ENCODE data around the gene HSP90B1.
A peak's percentile ranks its signal among the peaks of the same experiment; 100 is the strongest.

HSP90B1 gene
- total RNA-seq, result 489 to 510 reads per million in 2 donors

GRCh38 chr12:103930034-103930786 lies at the start of gene HSP90B1:
TSS of gene HSP90B1 (plus strand) at chr12:103930410. CDS start at chr12:103930516, 106 bp downstream.
- DNase-seq, result peak; percentile 97 to 100 (median 99)

DNA sequence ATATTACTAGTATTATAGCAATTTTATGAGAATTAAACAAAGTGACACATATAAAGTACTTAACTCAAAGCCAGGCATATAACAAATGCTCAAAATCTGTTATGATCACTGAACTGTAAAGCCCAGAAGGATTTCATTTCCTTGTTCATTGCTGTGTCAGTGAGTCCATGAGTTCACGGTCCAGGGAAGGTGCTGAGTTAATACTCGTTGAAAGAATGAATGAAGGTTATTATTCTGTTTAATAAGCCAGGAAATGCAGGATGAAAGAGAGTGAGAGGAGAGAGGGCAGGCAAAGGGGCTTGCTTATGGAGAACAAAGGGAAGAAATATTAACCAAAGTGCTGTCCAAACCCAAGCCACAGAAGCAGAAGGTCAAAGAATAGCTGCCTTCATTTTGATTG lies 48.9 kb upstream of the HSP90B1 start:
- DNase-seq, result no peak

GRCh38 chr12:103882861-103883596 lies 47.2 kb upstream of the HSP90B1 start:
- DNase-seq, result peak in 1 of 5 experiments; percentile 39

GRCh38 chr12:103883908-103884307 lies 46.3 kb upstream of the HSP90B1 start:
- DNase-seq, result no peak

GRCh38 chr12:103884316-103884715 lies 45.9 kb upstream of the HSP90B1 start:
- peak in 2 of 5 experiments; percentile 11 to 74 for DNase-seq

DNA sequence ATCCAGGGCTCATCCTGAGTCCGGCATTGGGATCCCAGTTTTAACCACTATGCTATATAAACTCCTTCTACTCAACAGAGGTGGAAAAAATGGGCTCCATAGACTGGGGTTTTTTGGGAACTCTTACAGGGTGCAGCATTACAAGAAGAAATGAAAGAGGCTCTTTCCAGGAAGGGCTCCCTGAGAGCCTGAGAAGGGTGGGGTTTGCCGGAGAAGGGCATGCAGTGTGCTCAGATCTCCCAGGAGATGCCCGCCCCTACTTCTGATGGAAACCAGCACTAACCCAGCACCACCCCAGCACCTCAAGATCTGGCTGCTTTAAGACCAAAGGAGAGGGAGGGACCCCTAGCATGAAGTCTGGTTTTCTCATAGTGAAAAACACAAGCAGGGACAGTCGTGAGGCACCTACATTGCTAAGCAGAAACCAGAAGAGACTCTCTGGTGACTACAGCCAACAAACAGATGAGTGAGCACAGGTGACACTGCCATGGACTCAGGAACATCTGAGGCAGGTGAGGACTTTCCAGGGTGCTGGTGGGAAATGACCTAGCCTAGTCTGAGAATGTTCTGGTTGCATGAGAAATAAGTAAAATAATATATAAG lies 43.9 kb upstream of the HSP90B1 start:
- DNase-seq, result no peak

DNA sequence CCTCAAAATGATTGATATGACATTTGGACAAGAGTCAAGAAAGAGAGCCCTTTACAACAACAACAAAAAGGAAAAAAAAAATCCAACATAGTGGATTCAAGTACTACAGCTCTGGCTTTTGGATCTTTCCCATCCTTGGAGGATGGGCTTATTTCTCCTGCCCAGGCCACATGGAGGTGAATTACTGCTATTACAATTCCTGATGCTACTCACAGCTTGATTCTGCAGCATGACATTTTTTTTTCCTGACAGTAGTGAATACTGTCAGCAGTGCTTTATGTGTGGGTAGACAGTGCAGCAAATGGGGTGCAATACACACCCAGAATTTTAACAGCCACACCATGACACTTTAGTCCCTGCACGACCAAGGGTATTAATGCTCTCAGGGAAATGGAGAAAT lies 42.5 kb upstream of the HSP90B1 start:
- DNase-seq, result no peak

DNA sequence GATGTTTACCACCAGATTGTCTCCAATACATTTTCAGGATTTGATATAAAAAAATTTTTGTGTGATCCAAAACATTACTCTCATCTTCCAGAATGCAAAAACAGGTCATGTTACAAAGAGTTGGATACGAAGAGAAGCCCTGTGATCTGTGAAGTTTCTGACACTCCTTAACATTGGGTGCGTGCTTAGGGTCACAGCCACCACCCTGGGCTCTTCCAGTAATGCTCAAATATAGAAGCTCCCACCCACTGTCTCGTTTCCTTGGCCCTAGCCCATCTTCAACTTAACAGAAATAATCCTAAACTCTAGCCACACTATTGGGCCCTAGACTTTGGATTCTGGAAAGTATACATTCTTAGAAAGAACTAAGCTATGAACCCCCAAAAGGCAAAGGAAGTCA lies 32.9 kb upstream of the HSP90B1 start:
- no peak for DNase-seq

DNA sequence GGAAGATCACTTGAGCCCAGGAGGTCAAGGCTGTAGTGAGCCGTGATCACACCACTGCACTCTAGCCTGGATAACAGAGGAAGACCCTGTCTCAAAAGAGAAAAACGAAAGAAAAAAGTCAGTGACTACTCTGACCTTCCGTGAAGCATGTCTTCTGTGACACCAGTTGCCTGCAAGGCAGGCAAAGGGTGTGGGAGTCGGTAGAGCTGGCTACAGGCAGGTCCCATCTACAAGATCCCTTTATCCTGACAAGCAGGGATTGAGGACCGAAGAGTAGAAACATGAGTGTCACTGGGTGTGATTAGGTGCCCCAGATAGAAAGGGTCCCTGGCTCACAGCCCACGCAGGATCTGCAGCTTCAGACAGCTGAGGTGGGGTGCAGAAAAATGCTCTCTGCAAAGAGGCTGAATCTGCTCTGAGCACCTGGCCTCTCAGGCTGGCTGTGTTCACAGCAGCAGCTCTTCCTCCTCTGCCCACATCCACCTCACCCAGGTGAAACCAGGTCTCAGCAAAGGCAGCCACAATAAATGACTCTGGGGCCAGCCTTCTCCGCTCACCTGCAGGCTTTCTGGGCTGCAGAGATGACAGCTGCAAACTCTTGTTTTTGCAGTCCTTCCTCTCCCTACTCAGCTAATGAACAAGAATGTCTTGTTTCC lies 28.6 kb upstream of the HSP90B1 start:
- DNase-seq, result peak in 4 of 5 experiments; percentile 5 to 62 (median 30)

GRCh38 chr12:103903993-103904392 lies 26.2 kb upstream of the HSP90B1 start:
- no peak for DNase-seq

DNA sequence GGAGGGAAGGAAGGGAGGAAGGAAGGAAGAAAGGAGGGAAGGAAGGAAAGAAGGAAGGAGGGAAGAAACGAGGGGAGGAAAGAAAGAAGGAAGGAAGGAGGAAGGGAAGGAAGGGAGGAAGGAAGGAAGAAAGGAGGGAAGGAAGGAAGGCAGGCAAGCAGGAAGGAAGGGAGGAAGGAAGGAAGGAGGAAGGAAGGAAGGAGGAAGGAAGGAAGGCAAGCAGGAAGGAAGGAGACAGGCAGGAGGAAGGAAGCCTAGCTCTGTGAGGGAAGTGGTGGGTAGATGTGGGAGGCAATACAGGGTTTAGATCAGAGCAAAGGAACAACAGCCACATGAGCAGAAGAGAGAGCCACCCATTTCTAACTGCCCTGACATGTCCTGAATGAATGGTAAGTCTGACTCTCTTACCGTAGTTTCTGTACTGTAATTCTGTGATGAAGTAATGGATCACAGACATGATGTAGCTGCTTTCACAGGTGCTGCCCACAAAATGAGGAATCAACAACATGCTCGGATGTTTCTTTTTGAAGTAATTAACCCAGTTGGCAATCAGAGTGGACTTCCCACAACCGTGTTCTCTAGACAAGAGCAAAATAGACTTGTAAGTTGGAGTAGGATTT lies 24.4 kb upstream of the HSP90B1 start:
- DNase-seq, result no peak

DNA sequence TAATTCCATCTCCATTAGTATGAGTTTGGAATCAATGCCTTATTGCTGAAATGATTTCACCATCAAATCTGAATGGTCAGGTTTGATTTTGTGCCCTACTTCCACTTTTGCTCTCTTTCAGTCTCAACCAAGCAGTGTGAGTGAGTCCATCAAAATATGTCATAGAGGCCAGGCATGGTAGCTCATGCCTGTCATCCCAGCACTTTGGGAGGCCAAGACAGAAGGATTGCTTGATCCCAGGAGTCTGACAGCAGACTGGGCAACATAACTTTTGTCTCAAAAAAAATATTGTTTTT lies 22.0 kb upstream of the HSP90B1 start:
- no peak for DNase-seq

DNA sequence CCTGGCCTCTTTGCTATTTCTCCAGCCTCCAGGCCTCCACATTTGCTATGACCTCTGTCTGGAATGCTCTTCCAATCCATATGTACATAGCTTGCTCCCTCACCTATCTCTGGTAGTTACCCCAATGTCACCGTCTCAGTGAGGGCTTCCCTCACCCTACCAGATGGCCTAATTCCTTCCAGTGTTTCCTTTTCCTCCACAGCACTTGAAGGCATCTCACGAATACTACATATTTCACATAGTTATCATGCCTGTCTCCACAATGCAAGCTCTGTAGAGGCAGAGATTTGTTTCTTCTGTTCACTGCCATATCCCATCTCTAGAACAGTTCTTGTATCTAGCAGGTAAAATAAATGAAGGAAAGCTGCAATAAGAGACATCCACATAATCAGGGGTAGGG lies 21.3 kb upstream of the HSP90B1 start:
- no peak for DNase-seq

- no peak for DNase-seq
These were observed 20.4 kb upstream of the HSP90B1 start for GRCh38 chr12:103909811-103910210.

- no peak for DNase-seq
These were observed 18.1 kb upstream of the HSP90B1 start for GRCh38 chr12:103912069-103912468.

DNA sequence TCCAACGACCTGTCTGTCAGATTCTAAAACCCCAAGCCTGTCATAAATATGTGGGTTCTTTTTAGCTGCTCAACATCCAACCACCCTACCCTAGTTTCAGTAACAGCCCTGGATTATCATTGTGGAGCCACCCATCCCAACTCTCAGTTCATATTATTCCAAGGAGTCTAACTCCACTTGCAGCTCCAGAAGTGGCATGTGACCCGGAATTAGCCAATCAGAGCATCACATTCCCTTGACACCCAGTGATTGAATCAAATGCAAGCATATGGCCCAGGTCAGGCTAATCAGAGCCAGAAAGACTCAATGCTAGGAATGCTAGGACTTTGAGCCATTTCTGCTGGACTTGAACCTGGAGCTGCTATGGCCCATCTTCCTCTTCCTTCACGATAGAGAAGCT lies 17.1 kb upstream of the HSP90B1 start:
- no peak for DNase-seq

GRCh38 chr12:103915306-103915705 lies 14.9 kb upstream of the HSP90B1 start:
- DNase-seq, result no peak

GRCh38 chr12:103917873-103918272 lies 12.3 kb upstream of the HSP90B1 start:
- DNase-seq, result no peak

DNA sequence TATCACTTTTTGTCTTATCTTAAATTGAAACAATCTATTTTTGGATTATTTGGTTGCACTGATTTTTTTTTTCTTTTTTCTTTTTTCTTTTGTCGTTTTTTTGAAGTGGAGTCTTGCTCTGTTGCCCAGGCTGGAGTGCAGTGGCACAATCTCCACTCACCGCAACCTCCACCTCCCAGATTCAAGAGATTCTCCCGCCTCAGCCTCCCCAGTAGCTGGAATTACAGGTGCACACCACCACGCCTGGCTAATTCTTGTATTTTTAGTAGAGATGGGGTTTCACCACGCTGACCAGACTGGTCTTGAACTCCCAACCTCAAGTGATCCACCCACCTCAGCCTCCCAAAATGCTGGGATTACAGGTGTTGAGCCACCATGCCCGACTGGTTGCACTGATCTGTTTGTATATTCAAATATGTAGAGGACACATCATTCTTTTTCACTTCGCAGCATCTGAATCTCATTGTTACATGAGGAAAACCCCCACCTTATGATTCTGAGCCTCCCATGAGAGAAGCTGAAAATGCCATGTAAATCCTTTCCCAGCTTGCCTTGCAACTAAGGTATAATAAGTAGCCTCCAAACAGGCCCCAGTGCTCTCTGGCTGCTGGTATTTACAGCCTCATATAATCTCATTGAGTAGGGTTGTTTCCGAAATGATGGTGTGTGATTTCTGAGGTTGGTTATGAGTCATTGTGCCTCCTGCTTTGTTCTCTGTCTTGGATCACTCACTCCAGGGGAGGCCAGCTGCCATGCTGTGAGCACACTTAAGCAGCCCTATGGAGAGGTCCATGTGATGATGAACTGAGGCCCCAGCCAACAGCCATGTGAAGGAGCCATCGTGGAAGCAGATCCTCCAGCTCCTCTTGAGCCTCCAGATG lies 5.2 kb upstream of the HSP90B1 start:
- peak in 2 of 5 experiments; percentile 33 to 95 for DNase-seq

GRCh38 chr12:103928682-103929045 lies 1.5 kb upstream of the HSP90B1 start:
- DNase-seq, result peak; percentile 12 to 91 (median 53)

DNA sequence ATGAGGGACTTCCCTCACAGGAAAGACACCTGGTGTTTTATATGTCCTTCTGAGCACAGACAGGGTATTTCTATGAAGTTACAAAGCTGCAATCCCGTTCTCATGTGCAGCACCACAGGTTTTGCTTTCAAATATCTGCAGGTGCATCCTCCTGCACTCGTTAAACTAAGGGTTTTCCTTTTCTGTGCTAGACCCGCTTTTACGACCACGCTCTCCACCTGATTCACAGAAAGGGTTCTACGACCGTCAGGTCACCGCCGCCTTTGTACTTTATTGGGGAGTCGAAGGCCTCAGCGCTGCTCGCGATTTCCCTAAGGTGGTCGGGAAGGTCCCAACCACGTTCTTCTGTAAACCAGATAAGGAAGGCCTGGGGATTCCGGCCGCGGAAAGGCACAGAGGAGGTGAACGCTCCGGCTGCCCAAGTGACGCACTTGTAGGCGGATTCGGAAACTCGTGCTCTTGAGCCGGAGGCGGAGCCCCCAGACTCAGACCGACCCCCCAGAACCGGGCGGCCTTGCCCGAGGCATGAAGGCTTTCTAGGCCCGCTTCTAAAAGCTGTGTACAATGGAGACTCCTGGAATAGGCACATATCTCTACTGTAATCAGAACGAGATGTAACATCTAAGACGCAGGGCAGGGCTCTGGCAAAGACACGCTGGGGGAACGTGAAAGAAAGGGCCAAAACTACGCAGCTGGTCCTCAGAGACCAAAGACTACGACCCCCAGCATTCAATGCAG lies 995 bp upstream of the HSP90B1 start:
- peak; percentile 52 to 97 (median 78) for DNase-seq

Data from T-helper 2 cell (primary cell).